ENCODE measurements around the gene ZACN. TPM values are rescaled to one million over a fixed set of nuclear protein-coding genes. Genes with fewer than 3 reads are reported as not detected.

The ZACN gene
- polyA plus RNA-seq, 1 of the 3 experiments (the other 2 are of a cell fraction), result not detected

DNA sequence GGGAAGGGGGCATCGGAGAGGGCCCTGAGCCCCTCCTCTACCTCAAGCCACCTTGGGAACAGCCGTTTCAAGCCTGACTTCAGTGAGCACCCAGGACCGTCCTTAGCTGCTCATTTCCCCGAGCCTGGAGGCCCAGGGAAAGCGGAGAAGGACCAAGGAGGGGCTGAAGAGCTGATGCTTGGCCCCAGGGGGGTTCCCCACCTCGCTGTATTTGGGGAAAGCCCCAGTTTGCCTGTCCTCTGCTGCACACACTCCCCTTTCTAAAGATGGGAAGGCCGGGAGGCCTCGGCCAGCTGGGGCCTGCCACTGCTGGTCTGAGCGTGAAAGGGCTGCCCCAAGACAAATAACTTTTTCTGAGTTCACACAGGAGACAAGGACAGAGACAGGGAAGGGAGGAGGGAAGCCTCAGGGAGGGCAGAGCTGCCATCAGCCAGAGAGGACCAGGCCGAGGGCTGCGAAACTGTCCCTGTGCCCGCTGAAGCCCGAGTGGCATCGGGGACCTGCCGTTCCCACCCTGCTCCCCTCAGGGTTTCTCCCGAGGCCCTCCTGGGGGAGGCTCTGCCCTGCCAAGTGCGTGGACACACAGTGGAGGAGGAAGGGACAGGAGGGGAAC is 11.6 kb downstream of the ZACN start:
- Histone ChIP-seq H3K36me3 (replicated peaks in 1 of 2; ENCODE audit: control insufficient read depth in 1 of 2, insufficient read depth in 2 of 2, low read length in 1 of 2) (peaks cover 44 to 90% of the 10 kb centered on the region in 2 experiments), H3K4me3 (ENCODE audit: low read depth in 2 of 2, low read length in 1 of 2) (no peak overlapping the region), H3K9me3 (no peaks in the 10 kb centered on the region), H3K9ac (no peak overlapping the region), H3K9me2 (no peaks in the 10 kb centered on the region), H3K27ac (ENCODE audit: low read depth in 2 of 2, low read length in 1 of 2) (no peak overlapping the region), H2AFZ (ENCODE audit: low read depth) (no peak overlapping the region), H3K79me2 (ENCODE audit: insufficient read depth) (no peaks in the 10 kb centered on the region; the same call in 1 of the 2 replicates), H3K27me3 (ENCODE audit: insufficient read depth) (no peaks in the 10 kb centered on the region), H4K20me1 (ENCODE audit: insufficient read depth) (no peaks in the 10 kb centered on the region), H3K4me2 (no peak overlapping the region), H3F3A (replicated peaks; ENCODE audit: insufficient read depth) (no peaks in the 10 kb centered on the region), H3K4me1 (ENCODE audit: control insufficient read depth in 1 of 2, insufficient read depth in 2 of 2, low read depth in 1 of 2, low read length in 1 of 2) (no peaks in the 10 kb centered on the region)
- POLR2A ChIA-PET, result interaction anchor here (1.2 to 3.9 kb wide), 2 partner anchors 10 to 12 kb away, joined by 4 to 20 read pairs; partner anchors contain the start of genes EXOC7 and ZACN
- TF ChIP-seq, protein P1, sequence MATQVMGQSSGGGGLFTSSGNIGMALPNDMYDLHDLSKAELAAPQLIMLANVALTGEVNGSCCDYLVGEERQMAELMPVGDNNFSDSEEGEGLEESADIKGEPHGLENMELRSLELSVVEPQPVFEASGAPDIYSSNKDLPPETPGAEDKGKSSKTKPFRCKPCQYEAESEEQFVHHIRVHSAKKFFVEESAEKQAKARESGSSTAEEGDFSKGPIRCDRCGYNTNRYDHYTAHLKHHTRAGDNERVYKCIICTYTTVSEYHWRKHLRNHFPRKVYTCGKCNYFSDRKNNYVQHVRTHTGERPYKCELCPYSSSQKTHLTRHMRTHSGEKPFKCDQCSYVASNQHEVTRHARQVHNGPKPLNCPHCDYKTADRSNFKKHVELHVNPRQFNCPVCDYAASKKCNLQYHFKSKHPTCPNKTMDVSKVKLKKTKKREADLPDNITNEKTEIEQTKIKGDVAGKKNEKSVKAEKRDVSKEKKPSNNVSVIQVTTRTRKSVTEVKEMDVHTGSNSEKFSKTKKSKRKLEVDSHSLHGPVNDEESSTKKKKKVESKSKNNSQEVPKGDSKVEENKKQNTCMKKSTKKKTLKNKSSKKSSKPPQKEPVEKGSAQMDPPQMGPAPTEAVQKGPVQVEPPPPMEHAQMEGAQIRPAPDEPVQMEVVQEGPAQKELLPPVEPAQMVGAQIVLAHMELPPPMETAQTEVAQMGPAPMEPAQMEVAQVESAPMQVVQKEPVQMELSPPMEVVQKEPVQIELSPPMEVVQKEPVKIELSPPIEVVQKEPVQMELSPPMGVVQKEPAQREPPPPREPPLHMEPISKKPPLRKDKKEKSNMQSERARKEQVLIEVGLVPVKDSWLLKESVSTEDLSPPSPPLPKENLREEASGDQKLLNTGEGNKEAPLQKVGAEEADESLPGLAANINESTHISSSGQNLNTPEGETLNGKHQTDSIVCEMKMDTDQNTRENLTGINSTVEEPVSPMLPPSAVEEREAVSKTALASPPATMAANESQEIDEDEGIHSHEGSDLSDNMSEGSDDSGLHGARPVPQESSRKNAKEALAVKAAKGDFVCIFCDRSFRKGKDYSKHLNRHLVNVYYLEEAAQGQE (IDR thresholded peaks at IDR 0.05; ENCODE audit: low read depth, low read length), result no peak
- TF ChIP-seq, protein P2, sequence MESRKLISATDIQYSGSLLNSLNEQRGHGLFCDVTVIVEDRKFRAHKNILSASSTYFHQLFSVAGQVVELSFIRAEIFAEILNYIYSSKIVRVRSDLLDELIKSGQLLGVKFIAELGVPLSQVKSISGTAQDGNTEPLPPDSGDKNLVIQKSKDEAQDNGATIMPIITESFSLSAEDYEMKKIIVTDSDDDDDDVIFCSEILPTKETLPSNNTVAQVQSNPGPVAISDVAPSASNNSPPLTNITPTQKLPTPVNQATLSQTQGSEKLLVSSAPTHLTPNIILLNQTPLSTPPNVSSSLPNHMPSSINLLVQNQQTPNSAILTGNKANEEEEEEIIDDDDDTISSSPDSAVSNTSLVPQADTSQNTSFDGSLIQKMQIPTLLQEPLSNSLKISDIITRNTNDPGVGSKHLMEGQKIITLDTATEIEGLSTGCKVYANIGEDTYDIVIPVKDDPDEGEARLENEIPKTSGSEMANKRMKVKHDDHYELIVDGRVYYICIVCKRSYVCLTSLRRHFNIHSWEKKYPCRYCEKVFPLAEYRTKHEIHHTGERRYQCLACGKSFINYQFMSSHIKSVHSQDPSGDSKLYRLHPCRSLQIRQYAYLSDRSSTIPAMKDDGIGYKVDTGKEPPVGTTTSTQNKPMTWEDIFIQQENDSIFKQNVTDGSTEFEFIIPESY (IDR thresholded peaks at IDR 0.05; ENCODE audit: borderline replicate concordance, low read depth), result no peak
- TF ChIP-seq, protein P3, sequence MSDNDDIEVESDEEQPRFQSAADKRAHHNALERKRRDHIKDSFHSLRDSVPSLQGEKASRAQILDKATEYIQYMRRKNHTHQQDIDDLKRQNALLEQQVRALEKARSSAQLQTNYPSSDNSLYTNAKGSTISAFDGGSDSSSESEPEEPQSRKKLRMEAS (IDR thresholded peaks at IDR 0.05; ENCODE audit: low read depth), result no peak
- TF ChIP-seq FOXJ3 (CRISPR knock-in tag; IDR thresholded peaks at IDR 0.05) (no peak), TCF12 (IDR thresholded peaks at IDR 0.05) (no peak), YY1 (IDR thresholded peaks at IDR 0.05; ENCODE audit: low read depth) (no peak), FOSL2 (IDR thresholded peaks at IDR 0.05; ENCODE audit: borderline replicate concordance, low read depth) (no peak), GABPA (IDR thresholded peaks at IDR 0.05; ENCODE audit: low read depth) (no peak), SIN3A (IDR thresholded peaks at IDR 0.05; ENCODE audit: borderline replicate concordance, low read depth, low read length) (no peak), JUND (IDR thresholded peaks at IDR 0.05) (no peak), RXRA (IDR thresholded peaks at IDR 0.05; ENCODE audit: borderline replicate concordance, low read depth) (no peak)
- TF ChIP-seq, protein P4, sequence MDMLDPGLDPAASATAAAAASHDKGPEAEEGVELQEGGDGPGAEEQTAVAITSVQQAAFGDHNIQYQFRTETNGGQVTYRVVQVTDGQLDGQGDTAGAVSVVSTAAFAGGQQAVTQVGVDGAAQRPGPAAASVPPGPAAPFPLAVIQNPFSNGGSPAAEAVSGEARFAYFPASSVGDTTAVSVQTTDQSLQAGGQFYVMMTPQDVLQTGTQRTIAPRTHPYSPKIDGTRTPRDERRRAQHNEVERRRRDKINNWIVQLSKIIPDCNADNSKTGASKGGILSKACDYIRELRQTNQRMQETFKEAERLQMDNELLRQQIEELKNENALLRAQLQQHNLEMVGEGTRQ (IDR thresholded peaks at IDR 0.05; ENCODE audit: borderline replicate concordance, low read depth, low read length), result no peak
- TF ChIP-seq, protein P5, sequence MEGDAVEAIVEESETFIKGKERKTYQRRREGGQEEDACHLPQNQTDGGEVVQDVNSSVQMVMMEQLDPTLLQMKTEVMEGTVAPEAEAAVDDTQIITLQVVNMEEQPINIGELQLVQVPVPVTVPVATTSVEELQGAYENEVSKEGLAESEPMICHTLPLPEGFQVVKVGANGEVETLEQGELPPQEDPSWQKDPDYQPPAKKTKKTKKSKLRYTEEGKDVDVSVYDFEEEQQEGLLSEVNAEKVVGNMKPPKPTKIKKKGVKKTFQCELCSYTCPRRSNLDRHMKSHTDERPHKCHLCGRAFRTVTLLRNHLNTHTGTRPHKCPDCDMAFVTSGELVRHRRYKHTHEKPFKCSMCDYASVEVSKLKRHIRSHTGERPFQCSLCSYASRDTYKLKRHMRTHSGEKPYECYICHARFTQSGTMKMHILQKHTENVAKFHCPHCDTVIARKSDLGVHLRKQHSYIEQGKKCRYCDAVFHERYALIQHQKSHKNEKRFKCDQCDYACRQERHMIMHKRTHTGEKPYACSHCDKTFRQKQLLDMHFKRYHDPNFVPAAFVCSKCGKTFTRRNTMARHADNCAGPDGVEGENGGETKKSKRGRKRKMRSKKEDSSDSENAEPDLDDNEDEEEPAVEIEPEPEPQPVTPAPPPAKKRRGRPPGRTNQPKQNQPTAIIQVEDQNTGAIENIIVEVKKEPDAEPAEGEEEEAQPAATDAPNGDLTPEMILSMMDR (IDR thresholded peaks at IDR 0.05), result no peak
- CTCF ChIA-PET, result interaction anchor here (0.6 to 3.2 kb wide), 5 partner anchors 11 to 185 kb away, joined by 3 to 10 read pairs (median 4); partner anchors contain the start of gene ZACN
- WGBS (ENCODE audit: low lambda C conversion rate), result 92% methylated on average over 11 of the region's 17 CpGs
- DNase-seq, result no peak
